ENCODE measurements around the gene CSTA.

Gene CSTA, protein sequence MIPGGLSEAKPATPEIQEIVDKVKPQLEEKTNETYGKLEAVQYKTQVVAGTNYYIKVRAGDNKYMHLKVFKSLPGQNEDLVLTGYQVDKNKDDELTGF

DNA sequence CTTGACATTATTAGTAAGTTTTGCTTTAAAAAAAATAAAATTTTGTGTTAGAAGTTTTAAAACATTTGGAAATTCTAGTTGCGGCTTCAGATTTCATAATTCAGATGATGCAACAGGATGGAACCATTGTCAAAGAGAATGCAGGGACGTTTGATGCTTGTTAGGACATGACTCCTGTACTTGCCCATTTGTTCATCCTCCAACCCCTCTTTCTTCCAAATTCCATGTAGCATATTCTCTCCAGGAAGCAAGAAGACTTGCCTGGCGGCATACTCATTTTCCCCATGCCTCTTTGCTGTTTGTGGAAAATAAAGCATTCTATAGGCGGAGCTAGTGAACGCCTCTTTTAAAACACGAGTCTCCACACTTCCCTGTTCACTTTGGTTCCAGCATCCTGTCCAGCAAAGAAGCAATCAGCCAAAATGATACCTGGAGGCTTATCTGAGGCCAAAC, at the start of gene CSTA:
Gene CSTA, plus strand, starts transcription at position 378 of the 453 bp plus-strand sequence. Its CDS starts 45 bp downstream, at position 423.
- DNase-seq (ENCODE audit: low read depth in 2 of 2): no peak

DNA sequence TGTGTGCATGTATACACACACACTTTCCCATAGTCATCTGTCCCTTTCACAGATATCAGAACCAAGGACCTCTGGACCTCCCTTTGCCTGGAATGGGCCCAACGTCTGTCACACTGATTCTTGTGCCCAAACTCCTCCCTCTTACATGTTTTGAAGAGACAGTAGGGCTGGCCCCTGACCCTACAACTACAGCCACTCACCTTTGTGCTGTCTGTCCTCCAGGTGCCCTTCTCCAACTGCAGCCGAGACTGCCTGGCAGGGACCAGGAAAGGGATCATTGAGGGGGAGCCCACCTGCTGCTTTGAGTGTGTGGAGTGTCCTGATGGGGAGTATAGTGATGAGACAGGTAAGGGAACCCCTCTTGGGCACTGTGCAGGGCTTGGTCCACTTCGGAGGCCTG, 43.2 kb upstream of the CSTA start:
- no peak for DNase-seq (ENCODE audit: low read depth in 2 of 2)

DNA sequence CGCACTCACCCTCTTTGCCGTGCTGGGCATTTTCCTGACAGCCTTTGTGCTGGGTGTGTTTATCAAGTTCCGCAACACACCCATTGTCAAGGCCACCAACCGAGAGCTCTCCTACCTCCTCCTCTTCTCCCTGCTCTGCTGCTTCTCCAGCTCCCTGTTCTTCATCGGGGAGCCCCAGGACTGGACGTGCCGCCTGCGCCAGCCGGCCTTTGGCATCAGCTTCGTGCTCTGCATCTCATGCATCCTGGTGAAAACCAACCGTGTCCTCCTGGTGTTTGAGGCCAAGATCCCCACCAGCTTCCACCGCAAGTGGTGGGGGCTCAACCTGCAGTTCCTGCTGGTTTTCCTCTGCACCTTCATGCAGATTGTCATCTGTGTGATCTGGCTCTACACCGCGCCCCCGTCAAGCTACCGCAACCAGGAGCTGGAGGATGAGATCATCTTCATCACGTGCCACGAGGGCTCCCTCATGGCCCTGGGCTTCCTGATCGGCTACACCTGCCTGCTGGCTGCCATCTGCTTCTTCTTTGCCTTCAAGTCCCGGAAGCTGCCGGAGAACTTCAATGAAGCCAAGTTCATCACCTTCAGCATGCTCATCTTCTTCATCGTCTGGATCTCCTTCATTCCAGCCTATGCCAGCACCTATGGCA, 41.1 kb upstream of the CSTA start:
- no peak for DNase-seq (ENCODE audit: low read depth in 2 of 2)

DNA sequence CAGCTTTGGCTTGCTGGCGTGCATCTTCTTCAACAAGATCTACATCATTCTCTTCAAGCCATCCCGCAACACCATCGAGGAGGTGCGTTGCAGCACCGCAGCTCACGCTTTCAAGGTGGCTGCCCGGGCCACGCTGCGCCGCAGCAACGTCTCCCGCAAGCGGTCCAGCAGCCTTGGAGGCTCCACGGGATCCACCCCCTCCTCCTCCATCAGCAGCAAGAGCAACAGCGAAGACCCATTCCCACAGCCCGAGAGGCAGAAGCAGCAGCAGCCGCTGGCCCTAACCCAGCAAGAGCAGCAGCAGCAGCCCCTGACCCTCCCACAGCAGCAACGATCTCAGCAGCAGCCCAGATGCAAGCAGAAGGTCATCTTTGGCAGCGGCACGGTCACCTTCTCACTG, 40.6 kb upstream of the CSTA start:
- DNase-seq (ENCODE audit: low read depth in 2 of 2): no peak

DNA sequence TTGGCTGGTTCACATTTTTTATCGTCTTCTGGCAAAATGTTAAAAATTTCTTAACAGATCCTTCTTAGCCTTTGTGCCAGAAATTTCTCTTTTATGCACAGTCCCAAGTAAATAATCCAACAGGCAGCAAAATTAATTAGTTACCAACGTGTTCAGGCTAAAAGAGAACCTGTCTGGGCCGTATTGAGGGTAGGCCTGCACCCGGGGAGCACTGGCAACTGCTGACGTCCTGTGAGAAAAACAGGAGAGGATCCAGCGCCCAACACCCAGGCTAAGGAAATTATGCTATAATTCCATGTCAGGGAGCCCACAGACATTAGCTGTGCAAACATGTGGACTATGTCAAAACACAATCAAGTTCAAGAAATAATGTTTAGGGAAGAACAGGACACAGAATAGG, 30.7 kb upstream of the CSTA start:
- no peak for DNase-seq (ENCODE audit: low read depth in 2 of 2)

DNA sequence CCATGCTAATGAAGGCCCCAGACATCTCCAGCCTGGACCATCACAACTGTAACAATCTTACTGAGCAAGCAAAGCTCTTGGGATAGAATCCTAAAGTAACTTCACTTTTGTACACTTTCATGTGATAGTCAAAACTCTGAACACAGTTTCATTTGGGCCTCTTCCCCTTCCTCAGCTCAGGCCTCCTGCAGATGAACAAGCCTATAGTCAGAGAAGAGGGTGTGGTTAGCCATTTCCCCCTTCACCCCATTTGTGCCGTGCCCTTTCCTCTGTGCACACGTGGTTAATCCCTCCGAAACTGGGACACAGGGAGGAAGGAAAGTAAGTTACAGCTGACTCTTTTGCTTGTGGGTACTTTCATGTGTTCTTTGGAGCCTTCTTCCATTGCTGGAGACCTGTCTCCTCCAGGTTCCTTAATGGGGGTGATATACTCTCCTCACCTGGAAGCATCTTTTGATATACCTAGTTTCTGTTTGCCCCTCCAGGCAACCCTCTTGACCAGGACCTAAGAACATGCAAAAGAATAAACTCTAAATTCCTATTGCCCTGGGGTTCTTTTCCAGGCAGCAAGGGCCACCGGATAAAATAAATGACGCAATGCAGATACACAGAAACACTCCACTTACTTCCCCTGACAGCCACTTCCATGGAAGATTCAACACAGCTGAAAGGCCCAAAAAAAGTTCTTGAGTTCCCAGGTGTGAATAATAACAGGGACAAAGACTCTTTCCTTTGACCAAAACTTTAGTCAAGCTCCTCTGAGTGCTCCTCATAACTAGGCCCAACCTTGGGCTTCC, 29.6 kb upstream of the CSTA start:
- no peak for DNase-seq (ENCODE audit: low read depth in 2 of 2)

DNA sequence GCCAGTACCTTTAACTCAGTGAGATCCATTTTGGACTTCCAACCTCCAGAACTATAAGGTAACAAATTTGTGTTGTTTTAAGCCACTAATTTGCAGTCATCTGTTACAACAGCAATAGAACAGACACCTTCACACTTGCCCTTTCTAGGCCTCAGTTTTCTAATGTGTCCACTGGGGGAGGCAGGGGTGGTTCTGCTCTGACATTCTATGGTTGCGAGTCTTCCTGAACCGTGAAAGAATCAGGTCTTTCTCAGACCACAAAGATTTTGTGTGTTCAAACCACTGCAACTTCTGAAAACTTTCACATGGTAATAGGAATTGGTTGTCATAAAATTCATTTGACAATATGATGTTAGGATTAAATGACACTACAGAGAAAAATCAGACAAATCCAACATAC, 26.8 kb upstream of the CSTA start:
- no peak for DNase-seq (ENCODE audit: low read depth in 2 of 2)

DNA sequence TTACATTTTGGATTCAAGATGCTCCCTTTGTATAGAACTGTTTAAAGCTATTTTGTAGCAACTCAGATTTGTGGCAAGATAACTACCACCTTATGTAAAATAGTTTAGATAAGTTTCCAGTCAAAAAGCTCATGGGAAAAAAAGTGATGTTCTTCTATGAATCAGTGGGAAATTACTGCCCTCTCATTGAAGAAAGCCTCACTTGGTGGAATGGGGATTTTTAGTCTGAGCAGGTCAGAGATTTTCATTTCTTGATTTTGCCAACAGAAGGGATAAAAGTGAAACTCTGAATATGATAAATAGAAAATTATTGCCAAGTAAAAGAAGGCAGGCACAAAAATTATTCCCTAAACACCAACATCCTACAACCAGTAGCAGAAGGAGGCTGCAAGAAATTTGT, 25.8 kb upstream of the CSTA start:
- DNase-seq (ENCODE audit: low read depth in 2 of 2): no peak

DNA sequence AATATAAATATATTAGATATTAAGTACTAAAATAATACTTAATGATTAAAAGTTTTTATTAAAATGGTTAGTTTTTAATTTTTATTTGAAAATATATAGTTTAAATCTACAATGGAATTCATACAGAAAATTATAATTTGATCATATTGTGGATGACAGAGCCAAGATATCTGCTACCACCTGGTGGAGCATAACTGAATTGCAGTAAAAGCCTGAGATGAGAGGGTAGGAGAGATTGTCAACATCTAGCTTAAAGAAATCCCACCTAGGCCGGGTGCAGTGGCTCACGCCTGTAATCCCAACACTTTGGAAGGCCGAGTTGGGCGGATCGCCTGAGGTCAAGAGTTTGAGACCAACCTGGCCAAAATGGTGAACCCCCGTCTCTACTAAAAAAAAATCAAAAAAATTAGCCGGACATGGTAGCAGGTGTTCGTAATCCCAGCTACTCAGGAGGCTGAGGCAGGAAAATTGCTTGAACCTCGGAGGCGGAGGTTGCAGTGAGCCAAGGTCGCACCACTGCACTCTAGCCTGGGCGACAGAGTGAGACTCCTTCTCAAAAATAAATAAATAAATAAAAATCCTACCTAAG, 25.1 kb upstream of the CSTA start:
- DNase-seq (ENCODE audit: low read depth in 2 of 2): peak in 1 of 2 donors; percentile 22

DNA sequence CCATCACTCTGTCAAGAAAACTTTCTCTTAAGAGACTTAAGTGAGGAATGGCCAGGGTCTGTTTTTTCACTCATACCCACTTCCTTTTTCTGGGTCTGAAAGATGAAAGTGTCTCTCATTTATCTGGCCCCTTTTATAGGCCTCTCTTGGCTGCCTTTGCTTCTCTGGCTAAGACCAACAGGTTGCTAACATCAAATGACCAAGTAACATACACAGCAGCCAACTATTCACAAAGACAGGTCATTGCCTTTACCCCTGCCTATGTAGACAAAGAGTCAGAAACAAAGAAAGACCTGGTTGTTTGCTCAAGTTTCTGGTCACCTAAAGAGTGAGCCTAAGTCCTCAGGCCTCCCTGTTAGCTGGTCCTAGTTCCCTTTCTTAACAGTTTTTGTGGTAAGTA, 24.0 kb upstream of the CSTA start:
- no peak for DNase-seq (ENCODE audit: low read depth in 2 of 2)

DNA sequence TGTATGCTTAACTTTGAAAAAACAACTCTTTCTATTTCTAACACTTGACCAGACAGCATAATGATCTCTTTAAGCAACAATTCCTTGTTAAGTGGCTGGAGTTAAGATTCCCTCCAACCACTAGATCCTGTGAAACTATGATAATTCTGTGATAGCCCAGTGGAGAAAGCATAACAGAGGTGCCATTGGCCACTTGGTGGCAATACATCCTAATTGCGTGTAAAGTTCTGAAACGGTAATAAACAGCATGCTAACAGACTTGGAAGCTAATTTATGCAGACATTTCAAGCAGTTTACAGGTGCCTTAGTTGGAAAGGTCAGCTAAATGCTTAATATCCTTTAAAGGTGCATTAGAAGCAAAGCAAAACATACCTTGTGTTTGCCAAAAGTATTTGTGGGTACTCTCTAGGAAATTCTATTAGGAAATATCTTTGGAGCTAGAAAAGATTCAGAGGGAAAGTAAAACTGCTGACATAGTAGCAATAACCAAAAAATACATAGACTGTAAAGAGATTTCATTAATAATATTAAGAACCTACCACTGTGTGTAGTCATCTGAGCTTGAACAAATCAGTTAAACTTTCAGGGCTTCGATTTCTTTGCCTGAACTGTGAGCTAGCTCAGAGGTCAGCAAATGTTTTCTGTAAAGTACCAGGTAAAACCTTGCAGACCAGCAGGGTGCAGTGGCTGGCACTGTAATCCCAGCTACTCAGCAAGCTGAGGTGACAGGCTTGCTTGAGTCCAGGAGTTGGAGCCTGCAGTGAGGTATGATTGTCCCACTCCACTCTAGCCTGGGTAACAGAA, 19.0 kb upstream of the CSTA start:
- DNase-seq (ENCODE audit: low read depth in 2 of 2): no peak

DNA sequence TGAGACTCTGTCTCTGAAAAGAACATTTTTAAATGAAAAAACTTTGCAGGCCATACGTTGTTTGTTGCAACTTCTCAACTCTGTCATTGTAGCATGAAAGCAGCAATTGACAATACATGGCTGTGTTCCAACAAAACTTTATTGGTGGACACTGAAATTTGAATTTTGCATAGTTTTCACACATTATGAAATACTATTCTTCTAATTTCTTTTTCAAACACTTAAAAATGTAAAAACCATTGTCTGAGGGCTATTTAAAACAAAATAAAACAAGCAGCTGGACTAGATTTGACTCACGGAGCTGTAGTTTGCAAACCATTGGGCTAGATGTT, 18.5 kb upstream of the CSTA start:
- DNase-seq (ENCODE audit: low read depth in 2 of 2): no peak

DNA sequence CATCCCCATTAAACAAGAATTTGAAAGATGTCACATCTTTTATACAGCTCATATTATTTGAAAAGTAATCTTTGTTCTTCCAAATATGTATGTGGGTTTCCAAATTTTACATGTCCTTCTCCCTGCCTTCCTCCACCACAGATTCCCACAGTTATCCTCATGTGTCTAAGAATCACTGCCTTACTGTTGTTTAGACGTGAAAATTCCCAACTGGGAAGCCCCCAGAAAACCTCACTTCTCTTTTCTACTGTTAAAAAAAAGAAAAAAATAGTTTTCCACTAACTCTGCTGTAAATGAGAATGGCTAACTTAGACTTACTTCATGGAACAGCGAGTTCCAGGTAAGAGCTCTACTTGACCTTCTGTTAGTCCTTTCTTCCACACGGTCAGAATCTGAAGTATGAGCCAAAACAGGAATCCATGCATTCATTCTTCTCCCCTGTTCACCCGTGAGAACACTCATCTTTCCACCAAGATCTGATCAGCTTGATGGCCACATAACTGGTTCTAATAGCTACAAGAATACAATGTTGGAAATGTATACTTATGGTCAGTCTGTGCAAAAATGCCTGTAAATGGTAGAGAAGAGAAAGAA, 17.9 kb upstream of the CSTA start:
- DNase-seq (ENCODE audit: low read depth in 2 of 2): no peak

DNA sequence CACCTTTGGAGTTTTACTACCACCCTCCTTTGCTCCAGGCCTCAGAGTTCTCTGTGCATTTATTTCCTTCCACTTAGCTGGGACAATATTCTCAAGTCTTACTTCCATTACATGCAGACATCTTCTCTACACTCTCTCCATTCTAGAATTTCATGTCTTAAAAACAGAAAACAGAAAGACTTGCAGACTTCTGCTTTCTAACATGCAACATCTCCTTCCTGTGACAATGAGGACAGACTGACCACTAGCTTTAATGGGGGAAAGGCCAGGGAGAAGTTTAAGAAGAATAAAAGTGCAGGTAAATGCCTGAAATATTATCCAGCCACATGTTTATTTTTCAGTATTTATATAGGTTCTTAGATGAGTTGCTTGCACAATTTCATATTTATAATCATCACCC, 17.1 kb upstream of the CSTA start:
- DNase-seq (ENCODE audit: low read depth in 2 of 2): no peak

DNA sequence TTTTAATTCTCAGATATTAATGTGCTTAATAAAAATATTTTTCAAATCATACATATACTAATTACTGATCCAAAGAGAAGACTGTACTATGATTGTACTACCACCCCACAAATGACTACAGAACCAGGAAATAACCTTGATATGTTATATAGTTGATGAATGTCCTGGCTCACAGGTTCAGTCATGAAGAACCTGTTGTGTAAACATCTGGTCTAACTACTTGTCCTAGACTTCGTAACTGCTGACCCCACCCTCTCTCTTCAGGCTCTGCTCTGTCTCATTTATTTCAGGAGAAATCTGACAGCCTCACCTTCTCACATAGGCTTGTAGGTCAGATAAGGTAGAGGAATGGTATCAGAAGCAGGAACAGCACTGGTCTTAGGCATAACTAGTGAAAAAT, 14.7 kb upstream of the CSTA start:
- no peak for DNase-seq (ENCODE audit: low read depth in 2 of 2)

DNA sequence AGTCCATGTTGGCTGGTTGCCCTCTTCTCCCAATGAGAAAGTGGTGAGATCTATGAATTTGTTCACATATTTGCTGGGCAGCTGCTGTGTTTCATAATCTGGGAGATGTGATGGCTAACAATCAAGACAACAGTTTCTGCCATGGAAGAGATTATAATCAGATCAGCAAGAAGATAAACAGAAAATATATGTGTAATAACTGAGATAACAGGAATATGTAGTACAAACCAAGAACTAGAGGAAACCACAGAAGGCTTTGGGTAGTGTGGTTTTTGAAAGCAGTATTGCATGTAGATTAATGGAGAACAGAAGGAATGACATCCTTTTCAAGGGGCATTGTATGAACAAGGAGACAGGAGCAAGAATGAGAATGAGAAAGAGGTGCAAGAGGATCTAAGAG, 12.2 kb upstream of the CSTA start:
- no peak for DNase-seq (ENCODE audit: low read depth in 2 of 2)

DNA sequence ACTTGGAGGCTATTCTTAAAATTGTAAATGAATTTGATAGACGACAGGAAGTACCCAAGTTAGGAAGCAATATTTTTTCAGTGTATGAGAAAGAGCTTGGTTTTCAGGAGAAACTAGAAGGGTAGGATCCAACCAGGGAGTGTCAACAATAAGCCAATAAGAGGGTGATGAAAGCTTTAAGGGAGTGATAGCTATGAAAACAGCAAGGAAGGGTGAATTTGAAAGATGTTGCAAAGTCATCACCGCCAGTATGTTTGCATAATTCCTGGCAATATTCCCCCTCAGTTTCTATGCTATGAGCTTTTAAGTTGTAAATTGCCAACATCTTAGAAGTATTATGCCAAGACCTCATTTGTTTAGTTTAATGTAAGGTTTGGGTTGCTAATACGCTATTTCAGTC, 11.8 kb upstream of the CSTA start:
- DNase-seq (ENCODE audit: low read depth in 2 of 2): no peak

DNA sequence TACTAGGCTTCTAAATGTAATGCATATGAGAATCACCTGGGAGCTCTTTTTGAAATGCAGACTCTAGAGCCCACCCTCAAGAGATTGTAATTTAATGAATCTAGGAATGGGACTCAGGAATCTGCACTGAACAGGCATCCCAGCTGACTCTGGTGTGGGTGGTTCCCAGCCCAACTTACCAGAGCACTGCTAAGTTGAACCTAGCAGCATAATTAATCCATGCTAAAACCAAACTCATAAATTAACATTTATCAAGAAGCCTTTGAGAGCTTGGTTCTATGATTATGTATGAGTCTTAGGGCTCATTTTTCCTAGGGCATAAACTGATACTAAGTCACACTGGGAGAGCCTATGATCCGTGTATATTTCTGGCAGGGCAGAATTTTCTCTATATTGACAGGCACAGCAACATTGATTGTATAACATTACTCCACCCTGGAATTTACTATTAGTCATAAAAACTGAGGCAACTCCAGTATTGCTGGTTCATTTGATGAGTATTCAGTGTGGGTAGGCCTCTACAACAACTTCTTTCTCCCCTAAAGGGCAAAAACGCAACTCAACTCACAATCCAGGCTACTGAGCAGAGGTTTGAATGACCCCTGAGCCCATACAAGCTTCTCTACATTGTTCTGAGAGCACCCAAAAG, 10.7 kb upstream of the CSTA start:
- no peak for DNase-seq (ENCODE audit: low read depth in 2 of 2)

DNA sequence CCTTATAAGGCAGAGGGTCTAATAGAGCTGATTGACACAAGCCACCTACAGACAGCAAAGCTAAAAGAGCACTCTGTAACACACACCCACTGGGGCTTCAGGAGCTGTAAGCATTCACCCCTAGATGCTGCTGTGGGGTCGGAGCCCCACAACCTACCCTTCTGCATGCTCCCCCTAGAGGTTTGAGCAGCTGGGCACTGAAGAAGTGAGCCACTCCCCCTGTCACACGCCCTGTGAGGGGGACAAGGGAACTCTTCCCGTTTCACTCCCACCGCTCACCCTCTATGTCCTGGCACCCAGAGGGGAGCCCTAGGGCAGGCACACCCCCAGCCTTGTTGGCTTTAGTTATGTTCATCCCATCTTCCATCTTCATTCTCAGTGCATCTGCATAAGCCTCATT, 9.4 kb upstream of the CSTA start:
- no peak for DNase-seq (ENCODE audit: low read depth in 2 of 2)

DNA sequence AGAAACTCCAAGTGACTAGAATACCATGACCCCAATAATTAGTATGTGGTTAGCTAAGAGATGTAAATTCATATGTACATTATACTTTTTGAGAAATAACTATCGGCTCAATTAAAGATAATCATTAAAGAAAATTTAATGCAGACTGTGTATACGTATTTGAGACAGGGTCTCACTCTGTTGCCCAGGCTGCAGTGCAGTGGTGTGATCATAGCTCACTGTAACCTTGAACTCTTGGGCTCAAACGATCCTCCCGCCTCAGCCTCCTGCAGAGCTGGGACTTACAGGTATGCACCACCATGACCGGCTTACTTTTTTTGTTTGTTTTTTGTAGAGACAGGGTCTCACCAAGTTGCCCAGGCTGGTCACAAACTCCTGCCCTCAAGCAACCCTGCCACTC, 8.7 kb upstream of the CSTA start:
- no peak for DNase-seq (ENCODE audit: low read depth in 2 of 2)

DNA sequence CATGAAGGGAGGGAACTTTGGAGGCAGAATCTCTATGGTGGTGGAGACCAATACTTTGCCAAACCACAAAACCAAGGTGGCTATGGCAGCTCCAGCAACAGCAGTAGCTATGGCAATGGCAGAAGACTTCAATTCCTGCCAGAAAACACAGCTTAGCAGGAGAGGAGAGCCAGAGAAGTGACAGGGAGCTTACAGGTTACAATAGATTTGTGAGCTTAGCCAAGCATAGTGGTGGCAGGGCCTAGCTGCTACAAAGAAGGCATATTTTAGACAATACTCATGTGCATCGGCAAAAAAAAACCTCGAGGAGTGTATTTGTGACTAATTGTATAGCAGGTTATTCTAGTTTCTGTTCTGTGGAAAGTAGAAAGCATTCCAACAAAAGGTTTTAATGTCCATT, 6.4 kb upstream of the CSTA start:
- DNase-seq (ENCODE audit: low read depth in 2 of 2): no peak
